C4-2B (cell line): ENCODE data around the gene FOLR2.

ENCODE experiments used
- H3K27ac ChIP-seq: fragments of 450-650 bp; 2 replicates; pipeline ENCODE4 v1.5.1; 2017
- CTCF ChIP-seq: fragments of 450-650 bp; conservative IDR thresholded peaks from 2 replicates; pipeline ENCODE4 v1.5.1; 2017; ENCODE audit warnings: mild to moderate bottlenecking
- ZFX ChIP-seq: fragments of 450-650 bp; IDR thresholded peaks from 2 replicates; pipeline ENCODE4 v1.6.1; 2017

The FOLR2 gene

GRCh38 chr11:72251614-72252013 is 35.0 kb downstream of the FOLR2 start:
- TF ChIP-seq ZFX (no peak), CTCF (no peak)

GRCh38 chr11:72253392-72253791 is 36.8 kb downstream of the FOLR2 start:
- TF ChIP-seq CTCF (no peak), ZFX (no peak)
- H3K27ac ChIP-seq: no peak overlapping the region

More at GRCh38 chr11:72251614-72252013, 35.0 kb downstream of the FOLR2 start:
- no peak overlapping the region for H3K27ac ChIP-seq

GRCh38 chr11:72254299-72254993 is 37.9 kb downstream of the FOLR2 start:
- TF ChIP-seq CTCF (no peak), ZFX (no peak)
- no peak overlapping the region for H3K27ac ChIP-seq

- TF ChIP-seq ZFX (no peak), CTCF (no peak)
- no peak overlapping the region for H3K27ac ChIP-seq
Observed at GRCh38 chr11:72257570-72257969, 41.0 kb downstream of the FOLR2 start.

GRCh38 chr11:72259490-72259889 is 42.9 kb downstream of the FOLR2 start:
- H3K27ac ChIP-seq: no peak overlapping the region
- TF ChIP-seq CTCF: no peak
- TF ChIP-seq ZFX: no peak

- no peak for TF ChIP-seq CTCF
- no peak for TF ChIP-seq ZFX
- no peak overlapping the region for H3K27ac ChIP-seq
Observed at GRCh38 chr11:72260574-72260973, 44.0 kb downstream of the FOLR2 start.

GRCh38 chr11:72263361-72263760 is 46.8 kb downstream of the FOLR2 start:
- no peak overlapping the region for H3K27ac ChIP-seq
- TF ChIP-seq ZFX: no peak
- no peak for TF ChIP-seq CTCF
